Adrenal gland (tissue), 5 donors: Measurements from ENCODE around the gene CCDC201.

ENCODE experiments used
- POLR2A ChIP-seq, 2 donors: fragments of 450-650 bp; IDR thresholded peaks; one replicate each; pipeline ENCODE4 v1.6.1; 2017; ENCODE audit warnings: antibody characterized with exemption in 2 of 2, mild to moderate bottlenecking in 2 of 2, moderate library complexity in 1 of 2
- TF ChIP-seq, protein P1 (sequence below), 6 experiments: fragments of 450-650 bp in 4 of 6; fragments of 200-600 bp in 2 of 6; sonication (generic) in 1 of 6; IDR thresholded peaks; 1 replicate in 5 of 6; 2 replicates in 1 of 6; pipeline versions ENCODE4 v1.5.1 to v1.8.0; 2016 to 2021; ENCODE audit warnings: antibody characterized with exemption in 6 of 6, mild to moderate bottlenecking in 2 of 6, moderate library complexity in 1 of 6
- donor health status: DM: no; HTN: no; CAD: no.

DNA sequence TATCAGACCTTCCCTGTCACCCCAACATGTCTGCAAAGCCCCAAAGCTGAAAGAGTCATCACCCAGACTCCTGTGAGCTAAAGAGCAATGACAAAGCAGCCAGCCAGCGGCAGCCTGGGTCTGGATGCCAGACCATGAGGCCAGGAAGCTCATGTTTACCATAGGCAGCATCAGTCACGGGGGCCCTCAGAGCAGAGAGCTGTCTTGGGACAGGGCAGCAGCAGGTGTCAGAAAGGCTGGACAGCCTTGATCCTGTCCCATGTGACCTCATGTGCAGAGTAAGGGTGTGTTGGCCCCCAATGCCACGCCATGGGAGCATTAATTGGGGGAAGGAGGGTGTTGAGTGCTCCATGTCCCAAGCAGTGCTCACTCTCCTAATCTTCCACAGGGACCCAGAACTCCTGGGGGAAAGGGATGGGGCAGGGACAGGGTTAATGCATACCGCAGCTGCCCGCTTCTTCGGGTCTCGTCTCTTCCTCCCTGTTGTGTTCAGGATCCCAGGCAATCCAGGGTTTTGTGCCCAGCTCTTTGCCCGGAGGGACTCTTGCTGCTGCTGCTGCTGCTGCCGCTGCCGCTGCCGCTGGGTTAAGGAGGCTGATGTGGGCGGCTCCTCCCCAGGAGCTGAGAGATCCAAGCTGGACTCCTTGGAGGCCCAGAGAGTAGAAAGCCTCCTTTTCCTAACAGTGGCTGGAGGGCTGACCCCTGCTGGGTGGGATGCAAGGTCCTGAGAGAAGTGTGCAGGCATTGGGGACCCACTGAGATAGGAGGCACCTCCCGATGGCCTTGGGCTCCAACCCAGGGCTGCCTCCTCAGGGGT, 7.1 kb downstream of the CCDC201 start:
- TF ChIP-seq, protein P1, sequence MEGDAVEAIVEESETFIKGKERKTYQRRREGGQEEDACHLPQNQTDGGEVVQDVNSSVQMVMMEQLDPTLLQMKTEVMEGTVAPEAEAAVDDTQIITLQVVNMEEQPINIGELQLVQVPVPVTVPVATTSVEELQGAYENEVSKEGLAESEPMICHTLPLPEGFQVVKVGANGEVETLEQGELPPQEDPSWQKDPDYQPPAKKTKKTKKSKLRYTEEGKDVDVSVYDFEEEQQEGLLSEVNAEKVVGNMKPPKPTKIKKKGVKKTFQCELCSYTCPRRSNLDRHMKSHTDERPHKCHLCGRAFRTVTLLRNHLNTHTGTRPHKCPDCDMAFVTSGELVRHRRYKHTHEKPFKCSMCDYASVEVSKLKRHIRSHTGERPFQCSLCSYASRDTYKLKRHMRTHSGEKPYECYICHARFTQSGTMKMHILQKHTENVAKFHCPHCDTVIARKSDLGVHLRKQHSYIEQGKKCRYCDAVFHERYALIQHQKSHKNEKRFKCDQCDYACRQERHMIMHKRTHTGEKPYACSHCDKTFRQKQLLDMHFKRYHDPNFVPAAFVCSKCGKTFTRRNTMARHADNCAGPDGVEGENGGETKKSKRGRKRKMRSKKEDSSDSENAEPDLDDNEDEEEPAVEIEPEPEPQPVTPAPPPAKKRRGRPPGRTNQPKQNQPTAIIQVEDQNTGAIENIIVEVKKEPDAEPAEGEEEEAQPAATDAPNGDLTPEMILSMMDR (IDR thresholded peaks at IDR 0.05) = no peak
- no peak for TF ChIP-seq POLR2A (IDR thresholded peaks at IDR 0.05)
